HL-60 (cell line): ENCODE measurements around the gene STOM.

Experiments
- DNase-seq, 2 experiments: peaks; one replicate each; pipeline ENCODE4 v3.0.0-alpha.2; 2010 to 2020; ENCODE audit warnings: low read depth in 1 of 2, low spot score in 1 of 2
- H3K27ac ChIP-seq: fragments of 250-450 bp; sonication (Bioruptor Pico); replicated peaks from 2 replicates; pipeline ENCODE4 v1.5.1; 2020; ENCODE audit warnings: mild to moderate bottlenecking, moderate library complexity
- H3K27me3 ChIP-seq: fragments of 250-450 bp; sonication (Bioruptor Pico); 2 replicates; pipeline ENCODE4 v1.5.1; 2021; ENCODE audit warnings: mild to moderate bottlenecking, moderate library complexity; ENCODE audit not compliant: insufficient read depth, poor library complexity, severe bottlenecking
- H3K4me3 ChIP-seq: replicated peaks from 2 replicates; pipeline ENCODE4 v1.5.1; 2011; ENCODE audit warnings: mild to moderate bottlenecking, control low read depth, low read length; ENCODE audit not compliant: insufficient read depth
- GABPA ChIP-seq: IDR thresholded peaks from 2 replicates; pipeline ENCODE4 v1.6.1; 2012; ENCODE audit warnings: low read depth
- POLR2AphosphoS5 ChIP-seq: IDR thresholded peaks from 2 replicates; pipeline ENCODE4 v1.6.1; 2012; ENCODE audit warnings: low read depth
- SPI1 ChIP-seq: IDR thresholded peaks from 2 replicates; pipeline ENCODE4 v1.6.1; 2012; ENCODE audit warnings: low read depth, mild to moderate bottlenecking, borderline replicate concordance
- TF ChIP-seq, protein P1 (sequence below): IDR thresholded peaks from 2 replicates; pipeline ENCODE4 v1.6.1; 2012; ENCODE audit warnings: low read depth; ENCODE audit not compliant: insufficient replicate concordance
- TF ChIP-seq, protein P2 (sequence below): IDR thresholded peaks from one replicate; pipeline ENCODE4 v1.5.1; 2011; ENCODE audit warnings: low read length, control low read depth, inconsistent platforms; ENCODE audit not compliant: insufficient read depth

The STOM gene

DNA sequence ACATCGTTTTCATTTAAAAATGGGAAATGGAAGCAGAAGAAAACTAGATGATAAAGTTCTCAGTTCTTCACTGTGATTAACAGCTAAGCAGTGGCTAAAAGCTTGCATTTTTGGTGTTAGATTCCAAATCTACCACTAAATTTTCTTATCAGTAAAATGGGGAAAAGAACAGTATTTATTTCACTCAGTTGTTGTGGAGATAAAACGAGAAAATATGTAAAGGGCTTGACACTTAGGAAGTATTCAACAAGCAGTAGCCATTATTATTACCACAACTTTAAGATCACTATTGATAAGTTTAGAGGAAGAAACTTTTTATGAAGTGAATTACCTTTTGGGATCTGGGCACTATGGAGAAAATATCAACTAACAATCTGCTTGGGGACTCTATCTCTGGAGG is 4.5 kb downstream of the STOM start:
- Histone ChIP-seq H3K27ac (no peak overlapping the region), H3K27me3 (no peaks in the 10 kb centered on the region), H3K4me3 (no peak overlapping the region)
- TF ChIP-seq POLR2AphosphoS5: no peak
- TF ChIP-seq, protein P1, sequence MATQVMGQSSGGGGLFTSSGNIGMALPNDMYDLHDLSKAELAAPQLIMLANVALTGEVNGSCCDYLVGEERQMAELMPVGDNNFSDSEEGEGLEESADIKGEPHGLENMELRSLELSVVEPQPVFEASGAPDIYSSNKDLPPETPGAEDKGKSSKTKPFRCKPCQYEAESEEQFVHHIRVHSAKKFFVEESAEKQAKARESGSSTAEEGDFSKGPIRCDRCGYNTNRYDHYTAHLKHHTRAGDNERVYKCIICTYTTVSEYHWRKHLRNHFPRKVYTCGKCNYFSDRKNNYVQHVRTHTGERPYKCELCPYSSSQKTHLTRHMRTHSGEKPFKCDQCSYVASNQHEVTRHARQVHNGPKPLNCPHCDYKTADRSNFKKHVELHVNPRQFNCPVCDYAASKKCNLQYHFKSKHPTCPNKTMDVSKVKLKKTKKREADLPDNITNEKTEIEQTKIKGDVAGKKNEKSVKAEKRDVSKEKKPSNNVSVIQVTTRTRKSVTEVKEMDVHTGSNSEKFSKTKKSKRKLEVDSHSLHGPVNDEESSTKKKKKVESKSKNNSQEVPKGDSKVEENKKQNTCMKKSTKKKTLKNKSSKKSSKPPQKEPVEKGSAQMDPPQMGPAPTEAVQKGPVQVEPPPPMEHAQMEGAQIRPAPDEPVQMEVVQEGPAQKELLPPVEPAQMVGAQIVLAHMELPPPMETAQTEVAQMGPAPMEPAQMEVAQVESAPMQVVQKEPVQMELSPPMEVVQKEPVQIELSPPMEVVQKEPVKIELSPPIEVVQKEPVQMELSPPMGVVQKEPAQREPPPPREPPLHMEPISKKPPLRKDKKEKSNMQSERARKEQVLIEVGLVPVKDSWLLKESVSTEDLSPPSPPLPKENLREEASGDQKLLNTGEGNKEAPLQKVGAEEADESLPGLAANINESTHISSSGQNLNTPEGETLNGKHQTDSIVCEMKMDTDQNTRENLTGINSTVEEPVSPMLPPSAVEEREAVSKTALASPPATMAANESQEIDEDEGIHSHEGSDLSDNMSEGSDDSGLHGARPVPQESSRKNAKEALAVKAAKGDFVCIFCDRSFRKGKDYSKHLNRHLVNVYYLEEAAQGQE: no peak
- TF ChIP-seq, protein P2, sequence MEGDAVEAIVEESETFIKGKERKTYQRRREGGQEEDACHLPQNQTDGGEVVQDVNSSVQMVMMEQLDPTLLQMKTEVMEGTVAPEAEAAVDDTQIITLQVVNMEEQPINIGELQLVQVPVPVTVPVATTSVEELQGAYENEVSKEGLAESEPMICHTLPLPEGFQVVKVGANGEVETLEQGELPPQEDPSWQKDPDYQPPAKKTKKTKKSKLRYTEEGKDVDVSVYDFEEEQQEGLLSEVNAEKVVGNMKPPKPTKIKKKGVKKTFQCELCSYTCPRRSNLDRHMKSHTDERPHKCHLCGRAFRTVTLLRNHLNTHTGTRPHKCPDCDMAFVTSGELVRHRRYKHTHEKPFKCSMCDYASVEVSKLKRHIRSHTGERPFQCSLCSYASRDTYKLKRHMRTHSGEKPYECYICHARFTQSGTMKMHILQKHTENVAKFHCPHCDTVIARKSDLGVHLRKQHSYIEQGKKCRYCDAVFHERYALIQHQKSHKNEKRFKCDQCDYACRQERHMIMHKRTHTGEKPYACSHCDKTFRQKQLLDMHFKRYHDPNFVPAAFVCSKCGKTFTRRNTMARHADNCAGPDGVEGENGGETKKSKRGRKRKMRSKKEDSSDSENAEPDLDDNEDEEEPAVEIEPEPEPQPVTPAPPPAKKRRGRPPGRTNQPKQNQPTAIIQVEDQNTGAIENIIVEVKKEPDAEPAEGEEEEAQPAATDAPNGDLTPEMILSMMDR: no peak
- no peak for TF ChIP-seq GABPA
- TF ChIP-seq SPI1: no peak
- no peak for DNase-seq

DNA sequence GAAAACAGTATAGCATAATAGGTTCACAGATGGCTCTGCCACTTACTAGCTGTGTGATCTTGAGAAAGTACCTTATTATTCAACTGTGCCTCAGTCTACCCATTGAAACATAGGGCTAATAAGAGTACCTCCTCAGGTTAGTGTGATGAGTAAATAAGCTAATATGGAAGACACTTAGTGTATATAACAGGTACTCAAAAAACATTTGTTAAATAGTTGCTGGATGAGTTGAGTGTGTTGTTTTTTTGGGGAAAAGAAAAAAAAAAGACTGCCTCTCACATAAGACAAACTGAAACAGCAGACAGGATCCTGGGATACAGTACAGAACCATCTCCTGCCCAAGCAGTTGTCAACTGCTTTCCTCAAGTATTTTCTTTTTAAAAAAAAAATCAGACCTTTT is 5.2 kb downstream of the STOM start:
- TF ChIP-seq POLR2AphosphoS5: no peak
- TF ChIP-seq, protein P1: no peak
- no peak overlapping the region for H3K4me3 ChIP-seq
- DNase-seq: no peak
- H3K27me3 ChIP-seq: no peaks in the 10 kb centered on the region
- H3K27ac ChIP-seq: peak overlapping the region; percentile 65; the same call in 1 of the 2 replicates

DNA sequence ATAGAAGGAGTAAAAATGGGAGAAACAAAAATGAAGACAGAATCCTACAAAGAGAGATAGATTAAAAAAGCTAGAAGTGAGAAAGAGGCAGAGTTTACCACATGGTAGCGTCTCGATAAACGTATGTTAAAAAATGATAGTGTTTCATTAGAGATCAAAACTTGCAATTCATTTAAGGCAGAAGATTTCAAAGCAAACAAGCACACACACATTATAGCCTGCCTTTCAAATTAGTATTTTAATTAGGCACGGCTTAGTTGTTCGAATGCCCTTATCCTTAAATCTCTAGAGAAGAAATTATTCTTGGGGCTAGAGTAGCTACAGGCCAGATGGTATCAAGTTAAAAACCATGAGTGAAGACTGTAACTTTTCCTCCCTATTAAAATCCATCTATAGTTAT is 6.0 kb downstream of the STOM start:
- DNase-seq: no peak
- no peak for TF ChIP-seq POLR2AphosphoS5
- TF ChIP-seq, protein P1: no peak
- no peak for TF ChIP-seq GABPA
- TF ChIP-seq SPI1: no peak
- TF ChIP-seq, protein P2: no peak
- peak overlapping the region; percentile 65 for H3K27ac ChIP-seq
- H3K27me3 ChIP-seq: no peaks in the 10 kb centered on the region
- H3K4me3 ChIP-seq: no peak overlapping the region

DNA sequence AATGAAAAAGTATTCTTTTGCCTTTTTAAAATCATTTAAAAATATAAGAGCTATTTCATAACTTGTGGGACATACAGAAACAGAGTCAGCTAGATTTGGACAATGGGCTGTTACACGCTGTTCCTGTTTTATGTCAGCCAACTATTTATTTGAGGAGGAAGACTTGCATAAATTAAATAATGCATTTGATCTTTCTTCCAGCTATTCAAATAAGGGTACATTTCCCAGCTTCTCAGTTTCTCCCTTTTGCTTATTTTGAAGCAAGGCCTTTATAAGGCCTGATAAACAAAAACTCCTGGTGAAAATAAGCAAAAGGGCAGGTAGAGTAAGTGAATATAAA is 6.5 kb downstream of the STOM start:
- Histone ChIP-seq H3K27me3 (no peaks in the 10 kb centered on the region), H3K27ac (peak overlapping the region; percentile 65), H3K4me3 (no peak overlapping the region)
- no peak for DNase-seq
- TF ChIP-seq SPI1 (peak; percentile 67; the same call in 1 of the 2 replicates), GABPA (no peak)
- TF ChIP-seq, protein P2: no peak
